GM23338 (cell line): Measurements from ENCODE around the gene TANGO6. TPM values are rescaled to one million over a fixed set of nuclear protein-coding genes. Genes with fewer than 3 reads are reported as not detected.

Experiments used
- ATAC-seq: fragments of 200-7000 bp; cut with Tn5 transposase; 3 replicates; pipeline ENCODE4 v1.9.1; 2020
- DNase-seq: peaks from one replicate; pipeline ENCODE4 v3.0.0-alpha.2; 2015; ENCODE audit warnings: low spot score
- H2AFZ ChIP-seq: fragments of 200-600 bp; sonication (generic); 2 replicates; pipeline ENCODE4 v1.8.0; 2016; ENCODE audit warnings: antibody characterized with exemption, mild to moderate bottlenecking, moderate library complexity
- H3F3A ChIP-seq: fragments of 200-600 bp; sonication (generic); replicated peaks from 2 replicates; pipeline ENCODE4 v1.8.0; 2017; ENCODE audit warnings: antibody characterized with exemption, mixed run types, low read depth
- H3K27ac ChIP-seq: fragments of 200-600 bp; sonication (generic); 2 replicates; pipeline ENCODE4 v1.6.1; 2016; ENCODE audit warnings: low read depth
- H3K27me3 ChIP-seq: fragments of 200-600 bp; sonication (generic); 2 replicates; pipeline ENCODE4 v1.8.0; 2016; ENCODE audit warnings: mild to moderate bottlenecking, mixed run types, moderate library complexity; ENCODE audit not compliant: insufficient read depth
- H3K36me3 ChIP-seq: fragments of 200-600 bp; sonication (generic); 2 replicates; pipeline ENCODE4 v1.8.0; 2016; ENCODE audit warnings: mild to moderate bottlenecking; ENCODE audit not compliant: insufficient read depth
- H3K4me1 ChIP-seq: fragments of 200-600 bp; sonication (generic); 2 replicates; pipeline ENCODE4 v1.8.0; 2016; ENCODE audit warnings: mild to moderate bottlenecking, moderate library complexity; ENCODE audit not compliant: insufficient read depth
- H3K4me2 ChIP-seq: fragments of 200-600 bp; sonication (generic); 2 replicates; pipeline ENCODE4 v1.7.1; 2017; ENCODE audit warnings: mixed run types
- H3K4me3 ChIP-seq: fragments of 200-600 bp; sonication (generic); 2 replicates; pipeline ENCODE4 v1.6.1; 2016; ENCODE audit warnings: mixed run types
- H3K79me2 ChIP-seq: fragments of 200-600 bp; sonication (generic); replicated peaks from 2 replicates; pipeline ENCODE4 v1.8.0; 2017; ENCODE audit warnings: mild to moderate bottlenecking; ENCODE audit not compliant: insufficient read depth
- H3K9me2 ChIP-seq: fragments of 200-600 bp; sonication (generic); 2 replicates; pipeline ENCODE4 v1.8.0; 2017; ENCODE audit not compliant: insufficient read depth
- H4K20me1 ChIP-seq: fragments of 200-600 bp; sonication (generic); replicated peaks from 2 replicates; pipeline ENCODE4 v1.8.0; 2017; ENCODE audit warnings: mild to moderate bottlenecking; ENCODE audit not compliant: insufficient read depth
- H3K27ac Mint-ChIP-seq: 2 replicates; pipeline ENCODE4 v1.8.0; 2020; ENCODE audit warnings: inconsistent platforms, mild to moderate bottlenecking, moderate library complexity, mixed read lengths
- H3K27me3 Mint-ChIP-seq: 3 replicates; pipeline ENCODE4 v1.8.0; 2022; ENCODE audit warnings: low read depth, mild to moderate bottlenecking, moderate library complexity, mixed read lengths, inconsistent platforms; ENCODE audit not compliant: insufficient read depth, poor library complexity
- H3K36me3 Mint-ChIP-seq: 3 replicates; pipeline ENCODE4 v1.8.0; 2021; ENCODE audit warnings: low read depth, mild to moderate bottlenecking, inconsistent platforms, moderate library complexity, mixed read lengths
- H3K4me1 Mint-ChIP-seq: 3 replicates; pipeline ENCODE4 v1.8.0; 2020; ENCODE audit warnings: mild to moderate bottlenecking, inconsistent platforms, mixed read lengths
- H3K4me3 Mint-ChIP-seq: 3 replicates; pipeline ENCODE4 v1.8.0; 2021; ENCODE audit warnings: moderate library complexity, mild to moderate bottlenecking, inconsistent platforms, mixed read lengths
- H3K9me3 Mint-ChIP-seq: 3 replicates; pipeline ENCODE4 v1.8.0; 2020; ENCODE audit warnings: moderate library complexity, mild to moderate bottlenecking, inconsistent platforms, mixed read lengths
- CREB1 ChIP-seq: fragments of 250-450 bp; sonication (Bioruptor Pico); IDR thresholded peaks from 2 replicates; pipeline ENCODE4 v1.5.0; 2020; ENCODE audit warnings: low read depth, mild to moderate bottlenecking, moderate library complexity
- ETS1 ChIP-seq: IDR thresholded peaks from 2 replicates; pipeline ENCODE4 v1.6.1; 2016; ENCODE audit warnings: antibody characterized with exemption
- EZH2phosphoT487 ChIP-seq: fragments of 200-600 bp; sonication (generic); IDR thresholded peaks from one replicate; pipeline ENCODE4 v1.8.1; 2018; ENCODE audit warnings: antibody characterized with exemption; ENCODE audit not compliant: unreplicated experiment
- JUNB ChIP-seq: IDR thresholded peaks from one replicate; pipeline ENCODE4 v1.6.1; 2016; ENCODE audit warnings: antibody characterized with exemption; ENCODE audit not compliant: unreplicated experiment
- NANOG ChIP-seq: IDR thresholded peaks from 2 replicates; pipeline ENCODE4 v1.6.1; 2016; ENCODE audit warnings: antibody characterized with exemption, borderline replicate concordance
- POLR2AphosphoS5 ChIP-seq: IDR thresholded peaks from 2 replicates; pipeline ENCODE4 v1.6.1; 2016; ENCODE audit warnings: antibody characterized with exemption, low read depth
- ZNF114 ChIP-seq: fragments of 250-450 bp; sonication (Bioruptor Pico); IDR thresholded peaks from 2 replicates; pipeline ENCODE4 v1.5.0; 2020; ENCODE audit warnings: mild to moderate bottlenecking, moderate library complexity
- ZNF331 ChIP-seq: fragments of 250-450 bp; sonication (Bioruptor Pico); IDR thresholded peaks from 2 replicates; pipeline ENCODE4 v1.5.0; 2020; ENCODE audit warnings: low read depth, mild to moderate bottlenecking, moderate library complexity
- polyA plus RNA-seq: library from polyadenylated mRNA; unstranded; fragments of >200 nt; fragmentation: Nextera tagmentation; extraction: Ambion mirVana; gene quantifications from 2 replicates; pipeline ENCODE4 v1.2.1, GENCODE V29; 2016
- total RNA-seq: library from RNA; depleted of rRNA; stranded (reverse); fragments of >200 nt; shearing (Covaris generic); gene quantifications from 2 replicates; pipeline ENCODE4 v1.2.3, GENCODE V29; 2014
- TF ChIP-seq, protein P1 (sequence below), 2 experiments: fragments of 200-600 bp in 1 of 2; sonication (generic) in 1 of 2; conservative IDR thresholded peaks; 2 replicates each; pipeline versions ENCODE4 v1.5.1 to v1.6.1; 2016 to 2017; ENCODE audit warnings: antibody characterized with exemption in 2 of 2, low read depth in 2 of 2, mild to moderate bottlenecking in 2 of 2, moderate library complexity in 1 of 2
- TF ChIP-seq, protein P2 (sequence below): IDR thresholded peaks from one replicate; pipeline ENCODE4 v1.6.1; 2018; ENCODE audit warnings: antibody characterized with exemption; ENCODE audit not compliant: unreplicated experiment
- TF ChIP-seq, protein P3 (sequence below): fragments of 250-450 bp; sonication (Bioruptor Pico); IDR thresholded peaks from 2 replicates; pipeline ENCODE4 v1.5.0; 2020; ENCODE audit warnings: mild to moderate bottlenecking, moderate library complexity

The TANGO6 gene
- total and polyA plus RNA-seq, 2 experiments from 2014 or later = 7.2 to 23.2 TPM

DNA sequence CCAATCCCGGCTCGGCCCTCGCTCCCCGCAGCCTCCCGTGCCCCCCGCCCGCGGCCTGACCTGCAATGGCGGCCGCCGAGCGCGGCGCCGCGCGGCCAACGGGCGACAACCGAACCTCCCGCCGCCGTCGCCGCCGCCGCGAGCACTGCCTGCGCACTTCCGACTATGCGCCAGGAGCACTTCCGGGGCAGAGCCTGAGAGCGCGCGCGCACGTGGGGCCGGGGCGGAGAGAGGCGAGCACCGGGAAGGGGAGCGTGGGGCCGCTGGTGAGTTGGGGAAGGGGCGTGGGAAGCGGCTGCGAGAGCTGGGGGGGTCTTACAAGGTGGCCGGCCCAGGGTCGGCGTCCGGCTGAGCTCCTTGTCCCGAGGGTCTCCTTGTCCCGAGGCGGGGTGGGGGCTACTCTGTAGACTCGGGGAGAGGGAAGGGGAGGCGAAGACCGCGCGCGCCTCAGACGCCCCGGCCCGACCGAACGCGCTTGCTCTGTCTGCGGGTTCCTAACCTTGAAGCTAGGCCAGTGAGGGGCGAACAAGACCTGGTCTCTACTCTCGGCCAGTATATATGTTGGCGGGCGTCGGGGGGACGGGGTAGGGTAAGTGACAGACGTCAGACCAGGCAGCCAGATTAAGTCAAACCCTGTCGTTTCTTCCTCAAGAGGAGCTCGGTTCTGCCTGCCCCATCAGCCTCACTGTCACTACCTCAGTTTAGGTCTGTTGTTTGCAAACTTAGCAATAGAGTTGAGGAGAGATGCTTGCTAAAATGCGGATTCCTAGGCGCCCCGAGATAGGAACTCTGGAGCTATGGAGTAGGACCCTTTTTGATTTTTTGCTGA lies 289.3 kb downstream of the TANGO6 start, which contains the start of the genes CHTF8 and UTP4:
Gene CHTF8 (minus strand): TSS at position 165 of the 829 bp plus-strand sequence. CDS start 11,130 bp downstream, outside the sequence.
Gene UTP4 (plus strand): TSS at position 226 of the 829 bp plus-strand sequence. CDS start 811 bp downstream, outside the sequence.
- H3K9me3 Mint-ChIP-seq = no peaks in the 10 kb centered on the region
- Histone ChIP-seq H3K27me3 (no peaks in the 10 kb centered on the region), H3K4me3 (peak within 1 kb of the TSS; percentile 99), H2AFZ (peak within 1 kb of the TSS; percentile 81; the same call in 1 of the 2 replicates), H3K27ac (peak within 1 kb of the TSS; percentile 100), H3K4me1 (peaks cover 18% of the 10 kb centered on the region), H4K20me1 (peaks cover 47% of the 10 kb centered on the region), H3K36me3 (peaks cover 15% of the 10 kb centered on the region), H3F3A (peaks cover 23% of the 10 kb centered on the region), H3K79me2 (peaks cover 93% of the 10 kb centered on the region), H3K4me2 (peak within 1 kb of the TSS; percentile 99), H3K9me2 (no peaks in the 10 kb centered on the region)
- ATAC-seq (peak; percentile 85), DNase-seq (peak; percentile 88)
- peaks cover 55% of the 10 kb centered on the region for H3K36me3 Mint-ChIP-seq
- TF ChIP-seq CREB1 (CRISPR knock-in tag) = peak; percentile 64
- TF ChIP-seq ZNF114 (CRISPR knock-in tag) = no peak
- TF ChIP-seq JUNB = no peak
- TF ChIP-seq, protein P1, sequence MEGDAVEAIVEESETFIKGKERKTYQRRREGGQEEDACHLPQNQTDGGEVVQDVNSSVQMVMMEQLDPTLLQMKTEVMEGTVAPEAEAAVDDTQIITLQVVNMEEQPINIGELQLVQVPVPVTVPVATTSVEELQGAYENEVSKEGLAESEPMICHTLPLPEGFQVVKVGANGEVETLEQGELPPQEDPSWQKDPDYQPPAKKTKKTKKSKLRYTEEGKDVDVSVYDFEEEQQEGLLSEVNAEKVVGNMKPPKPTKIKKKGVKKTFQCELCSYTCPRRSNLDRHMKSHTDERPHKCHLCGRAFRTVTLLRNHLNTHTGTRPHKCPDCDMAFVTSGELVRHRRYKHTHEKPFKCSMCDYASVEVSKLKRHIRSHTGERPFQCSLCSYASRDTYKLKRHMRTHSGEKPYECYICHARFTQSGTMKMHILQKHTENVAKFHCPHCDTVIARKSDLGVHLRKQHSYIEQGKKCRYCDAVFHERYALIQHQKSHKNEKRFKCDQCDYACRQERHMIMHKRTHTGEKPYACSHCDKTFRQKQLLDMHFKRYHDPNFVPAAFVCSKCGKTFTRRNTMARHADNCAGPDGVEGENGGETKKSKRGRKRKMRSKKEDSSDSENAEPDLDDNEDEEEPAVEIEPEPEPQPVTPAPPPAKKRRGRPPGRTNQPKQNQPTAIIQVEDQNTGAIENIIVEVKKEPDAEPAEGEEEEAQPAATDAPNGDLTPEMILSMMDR (conservative IDR thresholded peaks at IDR 0.05; ENCODE audit: low read depth in 2 of 2) = no peak
- TF ChIP-seq POLR2AphosphoS5 = peak; percentile 79
- TF ChIP-seq ETS1 = no peak; the same call in 1 of the 2 replicates
- TF ChIP-seq EZH2phosphoT487 = no peak
- TF ChIP-seq, protein P2, sequence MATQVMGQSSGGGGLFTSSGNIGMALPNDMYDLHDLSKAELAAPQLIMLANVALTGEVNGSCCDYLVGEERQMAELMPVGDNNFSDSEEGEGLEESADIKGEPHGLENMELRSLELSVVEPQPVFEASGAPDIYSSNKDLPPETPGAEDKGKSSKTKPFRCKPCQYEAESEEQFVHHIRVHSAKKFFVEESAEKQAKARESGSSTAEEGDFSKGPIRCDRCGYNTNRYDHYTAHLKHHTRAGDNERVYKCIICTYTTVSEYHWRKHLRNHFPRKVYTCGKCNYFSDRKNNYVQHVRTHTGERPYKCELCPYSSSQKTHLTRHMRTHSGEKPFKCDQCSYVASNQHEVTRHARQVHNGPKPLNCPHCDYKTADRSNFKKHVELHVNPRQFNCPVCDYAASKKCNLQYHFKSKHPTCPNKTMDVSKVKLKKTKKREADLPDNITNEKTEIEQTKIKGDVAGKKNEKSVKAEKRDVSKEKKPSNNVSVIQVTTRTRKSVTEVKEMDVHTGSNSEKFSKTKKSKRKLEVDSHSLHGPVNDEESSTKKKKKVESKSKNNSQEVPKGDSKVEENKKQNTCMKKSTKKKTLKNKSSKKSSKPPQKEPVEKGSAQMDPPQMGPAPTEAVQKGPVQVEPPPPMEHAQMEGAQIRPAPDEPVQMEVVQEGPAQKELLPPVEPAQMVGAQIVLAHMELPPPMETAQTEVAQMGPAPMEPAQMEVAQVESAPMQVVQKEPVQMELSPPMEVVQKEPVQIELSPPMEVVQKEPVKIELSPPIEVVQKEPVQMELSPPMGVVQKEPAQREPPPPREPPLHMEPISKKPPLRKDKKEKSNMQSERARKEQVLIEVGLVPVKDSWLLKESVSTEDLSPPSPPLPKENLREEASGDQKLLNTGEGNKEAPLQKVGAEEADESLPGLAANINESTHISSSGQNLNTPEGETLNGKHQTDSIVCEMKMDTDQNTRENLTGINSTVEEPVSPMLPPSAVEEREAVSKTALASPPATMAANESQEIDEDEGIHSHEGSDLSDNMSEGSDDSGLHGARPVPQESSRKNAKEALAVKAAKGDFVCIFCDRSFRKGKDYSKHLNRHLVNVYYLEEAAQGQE = no peak
- no peak for TF ChIP-seq ZNF331
- TF ChIP-seq, protein P3, sequence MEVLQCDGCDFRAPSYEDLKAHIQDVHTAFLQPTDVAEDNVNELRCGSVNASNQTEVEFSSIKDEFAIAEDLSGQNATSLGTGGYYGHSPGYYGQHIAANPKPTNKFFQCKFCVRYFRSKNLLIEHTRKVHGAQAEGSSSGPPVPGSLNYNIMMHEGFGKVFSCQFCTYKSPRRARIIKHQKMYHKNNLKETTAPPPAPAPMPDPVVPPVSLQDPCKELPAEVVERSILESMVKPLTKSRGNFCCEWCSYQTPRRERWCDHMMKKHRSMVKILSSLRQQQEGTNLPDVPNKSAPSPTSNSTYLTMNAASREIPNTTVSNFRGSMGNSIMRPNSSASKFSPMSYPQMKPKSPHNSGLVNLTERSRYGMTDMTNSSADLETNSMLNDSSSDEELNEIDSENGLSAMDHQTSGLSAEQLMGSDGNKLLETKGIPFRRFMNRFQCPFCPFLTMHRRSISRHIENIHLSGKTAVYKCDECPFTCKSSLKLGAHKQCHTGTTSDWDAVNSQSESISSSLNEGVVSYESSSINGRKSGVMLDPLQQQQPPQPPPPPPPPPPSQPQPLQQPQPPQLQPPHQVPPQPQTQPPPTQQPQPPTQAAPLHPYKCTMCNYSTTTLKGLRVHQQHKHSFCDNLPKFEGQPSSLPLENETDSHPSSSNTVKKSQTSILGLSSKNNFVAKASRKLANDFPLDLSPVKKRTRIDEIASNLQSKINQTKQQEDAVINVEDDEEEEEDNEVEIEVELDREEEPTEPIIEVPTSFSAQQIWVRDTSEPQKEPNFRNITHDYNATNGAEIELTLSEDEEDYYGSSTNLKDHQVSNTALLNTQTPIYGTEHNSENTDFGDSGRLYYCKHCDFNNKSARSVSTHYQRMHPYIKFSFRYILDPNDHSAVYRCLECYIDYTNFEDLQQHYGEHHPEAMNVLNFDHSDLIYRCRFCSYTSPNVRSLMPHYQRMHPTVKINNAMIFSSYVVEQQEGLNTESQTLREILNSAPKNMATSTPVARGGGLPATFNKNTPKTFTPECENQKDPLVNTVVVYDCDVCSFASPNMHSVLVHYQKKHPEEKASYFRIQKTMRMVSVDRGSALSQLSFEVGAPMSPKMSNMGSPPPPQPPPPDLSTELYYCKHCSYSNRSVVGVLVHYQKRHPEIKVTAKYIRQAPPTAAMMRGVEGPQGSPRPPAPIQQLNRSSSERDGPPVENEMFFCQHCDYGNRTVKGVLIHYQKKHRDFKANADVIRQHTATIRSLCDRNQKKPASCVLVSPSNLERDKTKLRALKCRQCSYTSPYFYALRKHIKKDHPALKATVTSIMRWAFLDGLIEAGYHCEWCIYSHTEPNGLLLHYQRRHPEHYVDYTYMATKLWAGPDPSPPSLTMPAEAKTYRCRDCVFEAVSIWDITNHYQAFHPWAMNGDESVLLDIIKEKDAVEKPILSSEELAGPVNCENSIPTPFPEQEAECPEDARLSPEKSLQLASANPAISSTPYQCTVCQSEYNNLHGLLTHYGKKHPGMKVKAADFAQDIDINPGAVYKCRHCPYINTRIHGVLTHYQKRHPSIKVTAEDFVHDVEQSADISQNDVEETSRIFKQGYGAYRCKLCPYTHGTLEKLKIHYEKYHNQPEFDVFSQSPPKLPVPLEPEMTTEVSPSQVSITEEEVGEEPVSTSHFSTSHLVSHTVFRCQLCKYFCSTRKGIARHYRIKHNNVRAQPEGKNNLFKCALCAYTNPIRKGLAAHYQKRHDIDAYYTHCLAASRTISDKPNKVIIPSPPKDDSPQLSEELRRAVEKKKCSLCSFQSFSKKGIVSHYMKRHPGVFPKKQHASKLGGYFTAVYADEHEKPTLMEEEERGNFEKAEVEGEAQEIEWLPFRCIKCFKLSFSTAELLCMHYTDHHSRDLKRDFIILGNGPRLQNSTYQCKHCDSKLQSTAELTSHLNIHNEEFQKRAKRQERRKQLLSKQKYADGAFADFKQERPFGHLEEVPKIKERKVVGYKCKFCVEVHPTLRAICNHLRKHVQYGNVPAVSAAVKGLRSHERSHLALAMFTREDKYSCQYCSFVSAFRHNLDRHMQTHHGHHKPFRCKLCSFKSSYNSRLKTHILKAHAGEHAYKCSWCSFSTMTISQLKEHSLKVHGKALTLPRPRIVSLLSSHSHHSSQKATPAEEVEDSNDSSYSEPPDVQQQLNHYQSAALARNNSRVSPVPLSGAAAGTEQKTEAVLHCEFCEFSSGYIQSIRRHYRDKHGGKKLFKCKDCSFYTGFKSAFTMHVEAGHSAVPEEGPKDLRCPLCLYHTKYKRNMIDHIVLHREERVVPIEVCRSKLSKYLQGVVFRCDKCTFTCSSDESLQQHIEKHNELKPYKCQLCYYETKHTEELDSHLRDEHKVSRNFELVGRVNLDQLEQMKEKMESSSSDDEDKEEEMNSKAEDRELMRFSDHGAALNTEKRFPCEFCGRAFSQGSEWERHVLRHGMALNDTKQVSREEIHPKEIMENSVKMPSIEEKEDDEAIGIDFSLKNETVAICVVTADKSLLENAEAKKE (CRISPR knock-in tag) = no peak
- TF ChIP-seq NANOG = no peak
- peak within 1 kb of the TSS; percentile 98 for H3K27ac Mint-ChIP-seq
- peak within 1 kb of the TSS; percentile 96 for H3K4me3 Mint-ChIP-seq
- peaks cover 34% of the 10 kb centered on the region for H3K4me1 Mint-ChIP-seq
- peaks cover 12% of the 10 kb centered on the region for H3K27me3 Mint-ChIP-seq
